Measurements from ENCODE around the gene EFL1. TPM values are rescaled to one million over a fixed set of nuclear protein-coding genes. Genes with fewer than 3 reads are reported as not detected.
A peak's percentile ranks its signal among the peaks of the same experiment; 100 is the strongest.

EFL1 gene
- total and polyA plus RNA-seq, 10 of the 15 experiments (the other 5 are each of a cell fraction or from before 2014, with no cell fraction given), result 6.2 to 42.3 (median 24.7) TPM

GRCh38 chr15:82165948-82166376 is 96.6 kb downstream of the EFL1 start:
- in situ Hi-C loops (cut with MboI), result no loop called here
- peak; percentile 12 for DNase-seq (ENCODE audit: low read depth, low spot score)
- Histone ChIP-seq H4K20me1 (ENCODE audit: control insufficient read depth, insufficient read depth) (no peaks in the 10 kb centered on the region), H3K27me3 (replicated peaks in 1 of 2; ENCODE audit: control insufficient read depth in 2 of 2, insufficient read depth in 2 of 2, low read length in 1 of 2) (no peaks in the 10 kb centered on the region), H3K36me3 (ENCODE audit: control insufficient read depth in 2 of 2, insufficient read depth in 2 of 2, low read length in 1 of 2) (peaks cover 0 to 7% of the 10 kb centered on the region in 2 experiments; a peak in 1 of 4 replicates), H3K79me2 (ENCODE audit: control insufficient read depth, insufficient read depth, low read length) (no peaks in the 10 kb centered on the region), H3K4me2 (ENCODE audit: control insufficient read depth, insufficient read depth) (no peak overlapping the region), H3K9ac (ENCODE audit: control insufficient read depth, insufficient read depth, low read length) (no peak overlapping the region), H3K4me3 (no peak overlapping the region), H3K27ac (ENCODE audit: control insufficient read depth, insufficient read depth) (no peak overlapping the region), H3K4me1 (ENCODE audit: control insufficient read depth, insufficient read depth, low read length) (no peaks in the 10 kb centered on the region), H3K9me3 (replicated peaks; ENCODE audit: control insufficient read depth, insufficient read depth, low read length) (no peaks in the 10 kb centered on the region), H2AFZ (ENCODE audit: control insufficient read depth, low read depth, low read length) (no peak overlapping the region)
- ChIA-PET SMC1A (ENCODE audit: uncharacterized antibody, unreplicated experiment) (interaction anchor here (0.8 to 1.9 kb wide), 4 partner anchors 9 to 57 kb away, joined by 3 to 7 read pairs (median 4); no protein-coding TSS in a partner anchor), CTCF (interaction anchor here (1.0 to 1.4 kb wide), 2 partner anchors 21 to 39 kb away, joined by 3 read pairs; no protein-coding TSS in a partner anchor), POLR2A (interaction anchor here (0.6 to 1.0 kb wide), 3 partner anchors 15 to 21 kb away, joined by 3 to 4 read pairs (median 3); no protein-coding TSS in a partner anchor), RAD21 (ENCODE audit: unreplicated experiment) (interaction anchor here (0.8 to 1.6 kb wide), 6 partner anchors 10 to 32 kb away, joined by 3 to 6 read pairs (median 4); no protein-coding TSS in a partner anchor)
- intact Hi-C loops (cut with micrococcal nuclease; ENCODE audit: unreplicated experiment), result no loop called here
- FAIRE-seq, result no peak
- BruUV-seq (replicated peaks), result no TSS peak
- ATAC-seq, result peak; percentile 83
- 63% methylated on average over 1 of the region's 1 CpG for WGBS (ENCODE audit: insufficient coverage, insufficient replicate concordance, low lambda C conversion rate, missing lambda C conversion rate)
- peak; percentile 40; the same call in 1 of the 2 replicates for TF ChIP-seq IKZF1 (conservative IDR thresholded peaks at IDR 0.05)
- TF ChIP-seq FOXK2 (IDR thresholded peaks at IDR 0.05), result 0 out of 2 replicates have a peak, but pooled peaks have one; percentile 39
- TF ChIP-seq MEF2B (IDR thresholded peaks at IDR 0.05; ENCODE audit: partially characterized antibody, poor library complexity, severe bottlenecking), result peak; percentile 69
- TF ChIP-seq BACH1 (IDR thresholded peaks at IDR 0.05; ENCODE audit: borderline replicate concordance), result no peak
- TF ChIP-seq RUNX3 (IDR thresholded peaks at IDR 0.05; ENCODE audit: low read length), result peak; percentile 60
- 0 out of 4 replicates have a peak, but pooled peaks of 1 of the 2 experiments have one; percentile 27 for TF ChIP-seq EP300 (IDR thresholded peaks at IDR 0.05; ENCODE audit: borderline replicate concordance in 1 of 2, control insufficient read depth in 1 of 2, low read depth in 2 of 2, low read length in 2 of 2)
- TF ChIP-seq POU2F2 (IDR thresholded peaks at IDR 0.05; ENCODE audit: borderline replicate concordance, low read depth, low read length), result no peak
- TF ChIP-seq NR2F1 (conservative IDR thresholded peaks at IDR 0.05), result peak; percentile 63
- TF ChIP-seq STAT3 (IDR thresholded peaks at IDR 0.05; ENCODE audit: low read depth, low read length), result no peak
- TF ChIP-seq IKZF2 (IDR thresholded peaks at IDR 0.05), result peak; percentile 25 to 38; a peak in 1 of 4 replicates

Data from GM12878 (cell line).